ENCODE data around the gene CLEC4G.

Gene CLEC4G

GRCh38 chr19:7720351-7720750 is 11.6 kb downstream of the CLEC4G start:
- FAIRE-seq = no peak

- FAIRE-seq = no peak
Measured at GRCh38 chr19:7718668-7719067, 13.2 kb downstream of the CLEC4G start.

- no peak for FAIRE-seq
Measured at GRCh38 chr19:7716762-7717161, 15.1 kb downstream of the CLEC4G start.

- FAIRE-seq = no peak
Measured at GRCh38 chr19:7715671-7716070, 16.2 kb downstream of the CLEC4G start.

- no peak for FAIRE-seq
Measured at GRCh38 chr19:7710616-7711015, 21.3 kb downstream of the CLEC4G start.

GRCh38 chr19:7709932-7710460 is 21.9 kb downstream of the CLEC4G start:
- no peak for FAIRE-seq

GRCh38 chr19:7706955-7707456 is 24.9 kb downstream of the CLEC4G start:
- no peak for FAIRE-seq

- no peak for FAIRE-seq
Measured at GRCh38 chr19:7706188-7706954, 25.5 kb downstream of the CLEC4G start.

- no peak for FAIRE-seq
Measured at GRCh38 chr19:7705387-7706187, 26.3 kb downstream of the CLEC4G start.

- FAIRE-seq = no peak
Measured at GRCh38 chr19:7704280-7705060, 27.4 kb downstream of the CLEC4G start.

- no peak for FAIRE-seq
Measured at GRCh38 chr19:7703332-7703731, 28.6 kb downstream of the CLEC4G start.

- no peak for FAIRE-seq
Measured at GRCh38 chr19:7701654-7702457, 30.1 kb downstream of the CLEC4G start, which contains the start of gene FCER2. Gene FCER2 (minus strand): TSS chr19:7702131. CDS start chr19:7699760, 2,371 bp downstream.

GRCh38 chr19:7701049-7701653 is 30.8 kb downstream of the CLEC4G start:
- no peak for FAIRE-seq

GRCh38 chr19:7699417-7700401 is 32.2 kb downstream of the CLEC4G start:
- FAIRE-seq = no peak

- FAIRE-seq = no peak
Measured at GRCh38 chr19:7699003-7699402, 32.9 kb downstream of the CLEC4G start.

- FAIRE-seq = no peak
Measured at GRCh38 chr19:7698583-7698982, 33.3 kb downstream of the CLEC4G start.

GRCh38 chr19:7697721-7698287 is 34.1 kb downstream of the CLEC4G start:
- no peak for FAIRE-seq

GRCh38 chr19:7694499-7694898 is 37.4 kb downstream of the CLEC4G start:
- FAIRE-seq = no peak

GRCh38 chr19:7692417-7693088 is 39.4 kb downstream of the CLEC4G start:
- no peak for FAIRE-seq
